Right lobe of liver (tissue), 6 donors: ENCODE data around the gene IL22RA1. TPM values are rescaled to one million over a fixed set of nuclear protein-coding genes. Genes with fewer than 3 reads are reported as not detected.

Source experiments
- ATAC-seq, 4 donors: fragments of 200-7000 bp; cut with Tn5 transposase; one replicate each; pipeline ENCODE4 v1.9.1; 2020; ENCODE audit warnings: mild to moderate bottlenecking in 4 of 4, moderate library complexity in 4 of 4
- DNase-seq, 3 donors: peaks; one replicate each; pipeline ENCODE4 v3.0.0-alpha.2; 2020
- H3K27ac ChIP-seq, 3 donors: fragments of 200-600 bp; one replicate each; pipeline ENCODE4 v1.8.0; 2022
- H3K27me3 ChIP-seq, 2 donors: fragments of 200-600 bp; one replicate each; pipeline ENCODE4 v1.8.0; 2022
- H3K36me3 ChIP-seq, 4 donors: fragments of 200-600 bp; sonication (generic) in 1 of 4; one replicate each; pipeline versions ENCODE4 v1.5.1 to v1.8.0; 2017 to 2022; ENCODE audit warnings: control low read depth in 1 of 4
- H3K4me1 ChIP-seq, 4 donors: fragments of 200-600 bp; sonication (generic) in 1 of 4; one replicate each; pipeline versions ENCODE4 v1.5.1 to v1.8.0; 2017 to 2022; ENCODE audit warnings: control low read depth in 1 of 4
- H3K4me3 ChIP-seq, 3 donors: fragments of 200-600 bp; one replicate each; pipeline ENCODE4 v1.8.0; 2022
- H3K9me3 ChIP-seq, 4 donors: fragments of 200-600 bp; sonication (generic) in 1 of 4; one replicate each; pipeline versions ENCODE4 v1.5.1 to v1.8.0; 2017 to 2022; ENCODE audit warnings: control low read depth in 1 of 4
- POLR2A ChIP-seq: fragments of 450-650 bp; IDR thresholded peaks from one replicate; pipeline ENCODE4 v1.6.1; 2017; ENCODE audit warnings: antibody characterized with exemption, mild to moderate bottlenecking
- WGBS: methylation state at CpG from one replicate; pipeline ENCODE4 v1.1.6; 2018; ENCODE audit warnings: low coverage, low lambda C conversion rate; ENCODE audit not compliant: insufficient coverage; ENCODE audit errors: missing lambda C conversion rate; 5-methylcytosine and 5-hydroxymethylcytosine counted together
- intact Hi-C, 2 donors: fragments of 100-400 bp; cut with DNase I; formaldehyde crosslinking; loops; one replicate each; pipeline versions ENCODE4 v1.11.2 to v1.14.1; 2022
- total RNA-seq, 6 experiments: library from RNA; depleted of rRNA in 2 of 6; stranded (reverse); fragments of >200 nt in 2 of 6; fragmentation: NEBNext Ultra II Directional in 3 of 6; extraction: Animal tissue kit (Norgen Biotek cat#: 25700) in 3 of 6; gene quantifications; one replicate each; pipeline versions ENCODE4 v1.1.0 to v1.2.4, GENCODE V29; 2016 to 2023
- TF ChIP-seq, protein P1 (sequence below), 4 donors: fragments of 200-600 bp in 3 of 4; fragments of 450-650 bp in 1 of 4; IDR thresholded peaks; one replicate each; pipeline versions ENCODE4 v1.5.1 to v1.8.0; 2016 to 2022; ENCODE audit warnings: antibody characterized with exemption in 4 of 4, mild to moderate bottlenecking in 2 of 4
- donor health status: DM: no; HTN: yes; CAD: no.
- donor health status: DM: no; HTN: no; CAD: no.
- donor health status: DM: no; HTN: no; CAD: no.
- donor health status: DM: no; HTN: yes; CAD: no.
- donor health status: DM: no; HTN: yes; CAD: no.

The IL22RA1 gene
- total RNA-seq, 6 experiments from 2014 or later: 1.8 to 4.5 (median 2.8) TPM

DNA sequence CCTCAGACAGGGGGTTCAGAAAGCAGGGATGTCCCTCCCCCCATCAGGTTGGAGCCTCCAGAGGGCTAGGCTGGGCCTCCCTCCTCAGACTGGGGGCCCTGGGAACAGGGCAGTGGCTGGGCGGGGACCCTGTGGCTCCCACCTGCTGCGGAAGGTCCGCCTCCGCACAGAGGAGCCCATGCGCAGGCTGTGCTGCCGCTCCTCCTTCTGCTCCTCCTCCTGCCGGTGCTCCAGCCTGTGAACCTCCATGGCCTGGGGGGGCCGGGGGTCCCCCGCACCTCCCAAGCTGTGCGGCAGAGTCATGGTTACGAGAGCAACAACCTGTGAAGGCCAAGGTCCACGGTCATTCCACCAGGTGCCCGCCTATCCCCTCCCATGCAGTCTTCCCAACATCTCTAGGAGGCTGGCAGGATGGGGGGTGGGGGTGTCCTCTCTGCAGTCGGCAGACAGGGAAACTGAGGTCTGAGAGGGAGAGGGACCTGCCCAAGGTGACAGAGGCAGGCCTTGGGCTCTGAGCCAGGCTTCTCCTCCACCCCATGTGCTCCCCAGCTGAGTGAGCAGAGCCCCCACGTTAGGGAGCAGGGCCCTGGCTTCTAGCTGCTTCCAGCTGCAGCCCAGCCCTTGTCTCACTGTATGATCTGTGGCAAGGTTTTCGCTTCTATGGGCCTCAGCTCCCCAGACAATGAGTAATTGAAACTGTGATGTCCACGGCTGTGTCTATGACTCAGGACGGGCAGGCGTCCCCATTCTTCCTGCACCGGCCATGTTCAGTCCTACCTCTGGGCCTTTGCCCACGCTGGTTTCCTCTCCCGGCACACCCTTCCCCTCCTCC is 34.4 kb downstream of the IL22RA1 start:
- no peak for ATAC-seq

DNA sequence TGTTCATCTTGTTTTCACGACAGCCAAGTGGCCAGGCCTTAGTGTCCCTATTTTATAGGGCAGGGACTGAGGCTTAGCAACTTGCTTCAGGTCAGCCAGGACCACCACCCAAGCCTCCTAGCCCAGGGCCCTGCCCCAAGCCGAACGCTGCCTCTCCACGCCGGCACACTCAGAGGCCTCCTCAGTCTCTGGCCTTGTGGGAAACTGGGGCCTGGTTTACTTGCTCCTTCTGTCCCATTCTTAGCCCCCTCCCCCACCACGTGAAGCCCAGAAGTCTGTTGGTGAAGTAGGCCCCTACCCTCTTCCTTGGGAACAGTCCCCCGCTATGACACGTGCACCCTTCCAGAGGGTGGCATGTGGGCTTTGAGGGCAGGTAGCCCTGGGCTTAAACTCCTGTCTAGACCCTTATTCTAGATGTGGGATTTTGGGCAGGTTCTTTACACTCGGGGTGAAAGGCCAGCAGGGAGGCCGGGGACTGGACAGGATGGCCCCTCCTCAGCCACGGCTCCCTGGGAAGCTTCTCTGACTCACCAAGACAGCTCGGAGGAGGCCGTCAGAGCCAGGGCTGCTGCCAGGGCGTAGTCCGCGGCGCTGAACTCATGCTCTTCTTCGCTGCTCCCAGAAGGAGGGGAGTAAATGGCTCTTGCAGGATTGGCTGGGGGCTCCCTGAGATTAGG is 35.3 kb downstream of the IL22RA1 start:
- H3K27me3 ChIP-seq: no peaks in the 10 kb centered on the region
- H3K4me1 ChIP-seq: no peaks in the 10 kb centered on the region
- no peak overlapping the region for H3K27ac ChIP-seq
- DNase-seq (no peak), ATAC-seq (no peak)
- no peaks in the 10 kb centered on the region for H3K9me3 ChIP-seq
- TF ChIP-seq, protein P1, sequence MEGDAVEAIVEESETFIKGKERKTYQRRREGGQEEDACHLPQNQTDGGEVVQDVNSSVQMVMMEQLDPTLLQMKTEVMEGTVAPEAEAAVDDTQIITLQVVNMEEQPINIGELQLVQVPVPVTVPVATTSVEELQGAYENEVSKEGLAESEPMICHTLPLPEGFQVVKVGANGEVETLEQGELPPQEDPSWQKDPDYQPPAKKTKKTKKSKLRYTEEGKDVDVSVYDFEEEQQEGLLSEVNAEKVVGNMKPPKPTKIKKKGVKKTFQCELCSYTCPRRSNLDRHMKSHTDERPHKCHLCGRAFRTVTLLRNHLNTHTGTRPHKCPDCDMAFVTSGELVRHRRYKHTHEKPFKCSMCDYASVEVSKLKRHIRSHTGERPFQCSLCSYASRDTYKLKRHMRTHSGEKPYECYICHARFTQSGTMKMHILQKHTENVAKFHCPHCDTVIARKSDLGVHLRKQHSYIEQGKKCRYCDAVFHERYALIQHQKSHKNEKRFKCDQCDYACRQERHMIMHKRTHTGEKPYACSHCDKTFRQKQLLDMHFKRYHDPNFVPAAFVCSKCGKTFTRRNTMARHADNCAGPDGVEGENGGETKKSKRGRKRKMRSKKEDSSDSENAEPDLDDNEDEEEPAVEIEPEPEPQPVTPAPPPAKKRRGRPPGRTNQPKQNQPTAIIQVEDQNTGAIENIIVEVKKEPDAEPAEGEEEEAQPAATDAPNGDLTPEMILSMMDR (IDR thresholded peaks at IDR 0.05): no peak
- TF ChIP-seq POLR2A: no peak
- H3K36me3 ChIP-seq: no peaks in the 10 kb centered on the region
- 75% methylated on average over 4 of the region's 18 CpGs for WGBS
- H3K4me3 ChIP-seq: no peak overlapping the region
- intact Hi-C loops: no loop called here

More for the DNA sequence above, 34.4 kb downstream of the IL22RA1 start:
- H3K36me3 ChIP-seq: no peaks in the 10 kb centered on the region
- no peaks in the 10 kb centered on the region for H3K27me3 ChIP-seq
- TF ChIP-seq, protein P1 (IDR thresholded peaks at IDR 0.05): no peak
- TF ChIP-seq POLR2A: no peak
- no peaks in the 10 kb centered on the region for H3K4me1 ChIP-seq
- no peak for DNase-seq
- no peaks in the 10 kb centered on the region for H3K9me3 ChIP-seq
- H3K27ac ChIP-seq: no peak overlapping the region
- 66% methylated on average over 6 of the region's 22 CpGs for WGBS
- intact Hi-C loops: no loop called here
- H3K4me3 ChIP-seq: no peak overlapping the region

DNA sequence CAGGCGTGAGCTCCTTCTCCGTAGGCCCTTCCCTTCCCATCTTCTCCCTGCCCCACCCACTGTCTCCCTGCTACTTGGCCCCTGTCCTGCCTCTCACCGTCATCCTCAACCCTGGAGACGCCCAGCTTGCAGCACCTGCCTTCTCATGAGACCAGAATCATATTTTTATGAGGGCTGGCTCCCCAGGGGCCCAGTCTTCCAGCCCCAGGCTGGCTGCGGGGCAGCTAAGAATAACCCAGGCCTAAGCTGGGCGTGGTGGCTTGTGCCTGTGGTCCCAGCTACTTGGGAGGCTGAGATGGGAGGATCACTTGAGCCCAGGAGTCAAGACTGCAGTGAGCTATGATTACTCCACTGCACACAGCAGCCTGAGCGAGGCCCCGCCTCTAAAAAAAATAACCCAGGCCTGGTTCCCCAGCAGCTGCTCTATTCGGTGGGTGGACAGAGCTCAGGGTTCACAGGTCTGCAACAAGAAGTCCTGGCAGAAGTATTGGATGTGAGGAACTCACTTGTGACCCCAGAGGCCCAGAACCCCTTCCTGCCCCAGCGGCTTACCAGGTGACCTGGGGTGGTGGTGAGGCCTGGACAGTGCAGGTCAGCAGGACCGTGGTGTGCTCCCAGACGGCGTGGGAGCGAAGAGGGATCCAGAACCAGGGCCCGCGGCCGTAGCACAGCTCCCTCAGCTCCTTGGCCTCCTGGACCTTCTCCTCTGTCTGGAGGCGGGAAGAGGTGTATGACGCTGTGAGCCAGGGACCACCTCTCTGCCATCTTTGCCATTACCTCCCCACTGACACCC is 37.4 kb downstream of the IL22RA1 start:
- H3K36me3 ChIP-seq: no peaks in the 10 kb centered on the region
- no peak overlapping the region for H3K4me3 ChIP-seq
- no peak for DNase-seq
- intact Hi-C loops: no loop called here
- no peak for ATAC-seq
- H3K27me3 ChIP-seq: no peaks in the 10 kb centered on the region
- no peak for TF ChIP-seq POLR2A
- no peak overlapping the region for H3K27ac ChIP-seq
- H3K4me1 ChIP-seq: no peaks in the 10 kb centered on the region
- WGBS: 80% methylated on average over 2 of the region's 19 CpGs
- no peaks in the 10 kb centered on the region for H3K9me3 ChIP-seq

GRCh38 chr1:24104854-24105253 is 38.1 kb downstream of the IL22RA1 start:
- H3K27ac ChIP-seq: no peak overlapping the region

More at GRCh38 chr1:24104854-24105253, 38.1 kb downstream of the IL22RA1 start:
- ATAC-seq: no peak
- intact Hi-C loops: no loop called here
- no peak overlapping the region for H3K4me3 ChIP-seq
- H3K27me3 ChIP-seq: no peaks in the 10 kb centered on the region
- no peaks in the 10 kb centered on the region for H3K4me1 ChIP-seq
- DNase-seq: no peak
- WGBS: 80% methylated on average over 1 of the region's 7 CpGs
- no peaks in the 10 kb centered on the region for H3K36me3 ChIP-seq
- H3K9me3 ChIP-seq: no peaks in the 10 kb centered on the region
- TF ChIP-seq, protein P1 (IDR thresholded peaks at IDR 0.05): no peak
- no peak for TF ChIP-seq POLR2A
